DOHH2 (cell line): ENCODE measurements around the gene AKR1C3.
"Not testable (repeated sequence)": the region's sequence is repeated elsewhere in the genome, so short reads cannot be mapped to it uniquely, and the experiment has no call there.

ENCODE experiments used
- H3F3A ChIP-seq: fragments of 200-600 bp; sonication (generic), shearing (Covaris generic); 2 replicates; pipeline ENCODE4 v1.6.0; 2016; ENCODE audit warnings: antibody characterized with exemption, mild to moderate bottlenecking; ENCODE audit not compliant: control insufficient read depth, insufficient read depth
- H3K27ac ChIP-seq: fragments of 200-600 bp; sonication (generic); 2 replicates; pipeline ENCODE4 v1.5.1; 2014; ENCODE audit warnings: low read depth, mild to moderate bottlenecking, low read length, moderate library complexity
- H3K27me3 ChIP-seq: fragments of 200-600 bp; sonication (generic); 2 replicates; pipeline ENCODE4 v1.6.1; 2014; ENCODE audit warnings: mild to moderate bottlenecking, low read length, mixed read lengths; ENCODE audit not compliant: control insufficient read depth
- H3K36me3 ChIP-seq: fragments of 200-600 bp; sonication (generic); 2 replicates; pipeline ENCODE4 v1.6.1; 2014; ENCODE audit warnings: mild to moderate bottlenecking, low read length, moderate library complexity, mixed read lengths; ENCODE audit not compliant: control insufficient read depth
- H3K4me1 ChIP-seq: fragments of 200-600 bp; sonication (generic); 2 replicates; pipeline ENCODE4 v1.6.1; 2014; ENCODE audit warnings: mild to moderate bottlenecking, low read length, mixed read lengths; ENCODE audit not compliant: control insufficient read depth
- H3K4me2 ChIP-seq: fragments of 200-600 bp; sonication (generic); 2 replicates; pipeline ENCODE4 v1.6.0; 2014; ENCODE audit warnings: mild to moderate bottlenecking, low read length, moderate library complexity
- H3K4me3 ChIP-seq: fragments of 200-600 bp; sonication (generic); 2 replicates; pipeline ENCODE4 v1.5.1; 2014; ENCODE audit warnings: mild to moderate bottlenecking, low read length, mixed read lengths
- H3K79me2 ChIP-seq: fragments of 200-600 bp; sonication (generic); 2 replicates; pipeline ENCODE4 v1.6.1; 2014; ENCODE audit warnings: mild to moderate bottlenecking, low read length, mixed read lengths; ENCODE audit not compliant: control insufficient read depth
- H3K9me2 ChIP-seq: fragments of 200-600 bp; sonication (generic); replicated peaks from 2 replicates; pipeline ENCODE4 v1.6.1; 2014; ENCODE audit warnings: mild to moderate bottlenecking, low read length, mixed read lengths; ENCODE audit not compliant: control insufficient read depth
- H3K9me3 ChIP-seq: fragments of 200-600 bp; sonication (generic); 2 replicates; pipeline ENCODE4 v1.6.1; 2014; ENCODE audit warnings: antibody characterized with exemption, low read length, mixed read lengths; ENCODE audit not compliant: control insufficient read depth, insufficient read depth
- H4K20me1 ChIP-seq: fragments of 200-600 bp; sonication (generic); 2 replicates; pipeline ENCODE4 v1.6.0; 2014; ENCODE audit warnings: low read depth, mild to moderate bottlenecking, antibody characterized with exemption, low read length, moderate library complexity; ENCODE audit not compliant: control insufficient read depth, insufficient read depth
- CTCF ChIP-seq: fragments of 200-600 bp; sonication (generic); IDR thresholded peaks from one replicate; pipeline ENCODE4 v1.5.1; 2014; ENCODE audit warnings: antibody characterized with exemption, mild to moderate bottlenecking, low read depth, low read length; ENCODE audit not compliant: poor library complexity, severe bottlenecking
- EZH2phosphoT487 ChIP-seq: fragments of 200-600 bp; sonication (generic); IDR thresholded peaks from 2 replicates; pipeline ENCODE4 v1.6.1; 2017; ENCODE audit warnings: borderline replicate concordance, mild to moderate bottlenecking, antibody characterized with exemption, low read length, moderate library complexity, mixed read lengths

Gene AKR1C3

GRCh38 chr10:5047912-5048628 is 46.1 kb upstream of the AKR1C3 start:
- Histone ChIP-seq H3K36me3 (no peaks in the 10 kb centered on the region), H3K27me3 (no peaks in the 10 kb centered on the region), H3K4me2 (no peak overlapping the region), H3K79me2 (no peaks in the 10 kb centered on the region), H3K27ac (no peak overlapping the region), H3K9me3 (no peaks in the 10 kb centered on the region), H4K20me1 (no peaks in the 10 kb centered on the region), H3K4me3 (no peak overlapping the region), H3F3A (no peaks in the 10 kb centered on the region), H3K9me2 (no peaks in the 10 kb centered on the region), H3K4me1 (no peaks in the 10 kb centered on the region)
- TF ChIP-seq EZH2phosphoT487 (no peak), CTCF (no peak)

- not testable (repeated sequence) for H3F3A ChIP-seq, H3K4me2 ChIP-seq
Measured at GRCh38 chr10:5052951-5053500, 41.2 kb upstream of the AKR1C3 start.

GRCh38 chr10:5054831-5055230 is 39.4 kb upstream of the AKR1C3 start:
- H4K20me1 ChIP-seq, H3K79me2 ChIP-seq, H3K9me3 ChIP-seq, H3K36me3 ChIP-seq, H3K4me2 ChIP-seq, H3K4me3 ChIP-seq, H3K27me3 ChIP-seq, H3K27ac ChIP-seq, H3K4me1 ChIP-seq, H3F3A ChIP-seq, H3K9me2 ChIP-seq: not testable (repeated sequence)

More at GRCh38 chr10:5052951-5053500, 41.2 kb upstream of the AKR1C3 start:
- H3K9me2 ChIP-seq, H3K4me3 ChIP-seq, H3K79me2 ChIP-seq, H4K20me1 ChIP-seq, H3K27ac ChIP-seq, H3K36me3 ChIP-seq, H3K9me3 ChIP-seq, H3K4me1 ChIP-seq, H3K27me3 ChIP-seq: not testable (repeated sequence)

- not testable (repeated sequence) for H3F3A ChIP-seq, H3K4me1 ChIP-seq, H3K27me3 ChIP-seq
Measured at GRCh38 chr10:5059267-5059666, 34.9 kb upstream of the AKR1C3 start.

GRCh38 chr10:5060791-5061190 is 33.4 kb upstream of the AKR1C3 start:
- not testable (repeated sequence) for H3K79me2 ChIP-seq, H4K20me1 ChIP-seq

More at GRCh38 chr10:5059267-5059666, 34.9 kb upstream of the AKR1C3 start:
- not testable (repeated sequence) for H3K36me3 ChIP-seq, H4K20me1 ChIP-seq, H3K27ac ChIP-seq, H3K4me2 ChIP-seq, H3K9me2 ChIP-seq, H3K9me3 ChIP-seq, H3K79me2 ChIP-seq, H3K4me3 ChIP-seq

More at GRCh38 chr10:5060791-5061190, 33.4 kb upstream of the AKR1C3 start:
- H3K27me3 ChIP-seq, H3F3A ChIP-seq, H3K36me3 ChIP-seq, H3K27ac ChIP-seq, H3K4me3 ChIP-seq, H3K4me1 ChIP-seq, H3K9me2 ChIP-seq, H3K9me3 ChIP-seq, H3K4me2 ChIP-seq: not testable (repeated sequence)
